HCEC 1CT (cell line): ENCODE measurements around the gene CSRNP2.
"Not testable (repeated sequence)": the region's sequence is repeated elsewhere in the genome, so short reads cannot be mapped to it uniquely, and the experiment has no call there.

Source experiments
- DNase-seq: peaks from one replicate; pipeline ENCODE4 v3.0.0-alpha.2; 2017

CSRNP2 gene

DNA sequence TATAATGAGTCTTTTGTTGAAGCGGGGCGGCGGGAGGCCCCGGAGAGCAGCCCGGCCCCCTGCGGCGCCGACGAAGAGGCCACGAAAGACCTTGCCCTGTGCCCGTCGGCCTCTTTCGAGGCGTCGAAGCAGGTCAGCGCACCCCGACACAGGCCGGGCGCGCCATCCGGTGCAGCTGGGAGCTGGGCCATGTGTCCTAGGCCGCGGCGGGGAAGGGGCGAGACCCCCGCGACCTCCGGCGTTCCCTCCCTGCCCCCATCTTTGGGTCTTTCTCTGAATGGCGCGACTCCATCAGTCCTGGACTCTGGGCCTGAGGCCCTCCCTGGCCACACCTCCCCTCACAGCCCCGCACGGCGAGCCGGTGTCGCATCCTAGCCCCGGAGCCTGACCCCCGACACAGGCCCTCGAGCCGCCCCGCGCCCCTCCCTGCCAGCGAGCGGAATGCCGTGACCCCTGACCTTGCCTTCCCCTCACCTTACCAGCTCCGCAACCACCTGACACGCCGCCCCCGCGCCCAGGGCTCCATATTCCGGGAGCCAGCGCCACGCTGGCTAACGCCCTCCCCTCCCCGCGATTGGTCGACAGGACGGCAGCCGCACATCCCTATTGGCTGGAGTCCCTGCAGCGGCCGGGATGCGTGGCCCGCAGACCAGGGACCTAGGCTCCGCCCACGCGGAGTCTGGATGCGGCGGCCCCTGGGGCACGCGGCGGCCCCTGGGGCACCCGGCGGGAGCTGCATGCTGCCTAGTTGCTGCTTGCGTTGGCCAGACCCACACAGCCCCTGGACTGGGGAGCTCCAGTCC lies 57.4 kb downstream of the CSRNP2 start, which contains the start of gene SLC11A2:
Gene SLC11A2 (minus strand): TSS at position 549 of the 803 bp plus-strand sequence. CDS start 15,656 bp downstream, outside the sequence.
- DNase-seq, result peak; percentile 95

GRCh38 chr12:51025338-51025835 lies 58.0 kb downstream of the CSRNP2 start:
- no peak for DNase-seq

GRCh38 chr12:51023625-51024382 lies 59.6 kb downstream of the CSRNP2 start:
- no peak for DNase-seq

DNA sequence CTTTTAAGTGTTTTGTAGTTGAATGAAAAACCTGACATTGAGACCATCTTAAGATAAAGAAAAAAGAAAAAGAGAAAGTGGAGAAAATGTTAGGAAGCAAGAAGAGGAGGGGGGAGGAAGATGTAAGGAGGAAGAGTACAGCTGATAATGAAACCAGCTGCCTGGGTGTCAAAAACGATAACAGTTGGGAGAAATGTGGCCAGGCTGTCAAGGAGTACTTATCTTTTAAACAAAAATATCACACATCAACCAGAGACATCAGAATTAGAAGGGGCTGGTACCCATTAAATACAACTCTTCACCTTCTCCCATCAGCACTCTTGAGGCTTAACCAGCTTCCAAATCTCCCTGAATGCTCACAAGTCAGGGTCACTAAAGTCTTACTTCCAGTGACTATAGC lies 61.7 kb downstream of the CSRNP2 start:
- no peak for DNase-seq

GRCh38 chr12:51020448-51021182 lies 62.8 kb downstream of the CSRNP2 start:
- no peak for DNase-seq

DNA sequence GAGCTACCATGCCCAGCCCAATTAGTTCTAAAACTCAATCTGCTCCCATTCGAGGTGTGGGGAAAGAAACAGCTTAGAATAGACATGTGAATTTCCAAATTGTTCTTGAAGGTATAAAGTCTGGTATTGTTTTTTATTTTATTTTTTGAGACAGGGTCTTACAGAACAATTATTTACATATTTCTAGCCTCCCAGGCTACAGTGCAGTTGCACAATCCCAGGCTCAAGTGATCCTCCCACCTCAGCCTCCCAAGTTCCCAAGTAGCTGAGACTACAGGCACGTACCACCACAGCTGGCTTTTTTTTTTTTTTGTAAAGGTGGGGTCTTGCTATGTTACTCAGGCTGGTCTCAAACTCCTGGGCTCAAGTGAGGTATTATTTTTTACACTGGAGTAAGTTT lies 63.5 kb downstream of the CSRNP2 start:
- no peak for DNase-seq

GRCh38 chr12:51018956-51019355 lies 64.4 kb downstream of the CSRNP2 start:
- no peak for DNase-seq

- no peak for DNase-seq
Measured at GRCh38 chr12:51017452-51017851, 65.9 kb downstream of the CSRNP2 start.

DNA sequence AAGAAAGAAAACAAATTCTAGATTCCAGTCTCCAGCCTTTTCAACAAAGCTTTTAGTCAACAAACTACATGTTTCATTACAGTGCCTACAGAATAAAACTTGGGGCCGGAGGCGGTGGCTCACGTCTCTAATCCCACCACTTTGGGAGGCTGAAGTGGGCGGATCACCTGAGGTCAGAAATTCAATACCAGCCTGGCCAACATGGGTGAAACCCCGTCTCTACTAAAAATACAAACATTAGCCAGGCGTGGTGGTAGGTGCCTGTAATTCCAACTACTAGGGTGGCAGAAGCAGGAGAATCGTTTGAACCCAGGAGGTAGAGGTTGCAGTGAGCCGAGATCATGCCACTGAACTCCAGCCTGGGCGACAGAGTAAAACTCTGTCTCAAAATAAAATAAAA lies 68.9 kb downstream of the CSRNP2 start:
- DNase-seq, result not testable (repeated sequence)

- DNase-seq, result no peak
Measured at GRCh38 chr12:51013441-51013840, 70.0 kb downstream of the CSRNP2 start.

GRCh38 chr12:51012570-51013236 lies 70.7 kb downstream of the CSRNP2 start:
- no peak for DNase-seq

DNA sequence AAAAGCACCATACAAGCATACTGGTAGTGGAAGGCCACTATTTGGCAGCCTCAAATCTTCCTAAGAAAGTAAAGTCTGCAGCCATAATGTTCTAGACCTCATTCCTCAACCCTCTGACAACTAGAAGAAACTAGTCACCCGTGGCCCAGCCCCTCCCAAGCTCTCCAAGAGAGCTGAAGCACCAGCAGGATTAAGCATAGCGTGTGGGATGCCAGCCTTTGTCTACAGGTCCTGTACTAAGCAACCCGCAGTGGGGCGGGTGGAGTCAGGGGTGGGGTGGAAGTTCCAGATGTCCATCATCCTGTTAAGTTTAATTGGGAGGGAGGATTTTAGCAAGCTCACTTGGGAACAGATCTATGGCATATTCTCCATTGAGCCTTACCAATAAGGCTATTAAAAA lies 71.4 kb downstream of the CSRNP2 start:
- DNase-seq, result no peak
